Measurements from ENCODE around the gene RECQL5. TPM values are rescaled to one million over a fixed set of nuclear protein-coding genes. Genes with fewer than 3 reads are reported as not detected.
A peak's percentile ranks its signal among the peaks of the same experiment; 100 is the strongest.

The RECQL5 gene
- total RNA-seq, 1 experiment from 2014 or later, result 40.0 TPM

DNA sequence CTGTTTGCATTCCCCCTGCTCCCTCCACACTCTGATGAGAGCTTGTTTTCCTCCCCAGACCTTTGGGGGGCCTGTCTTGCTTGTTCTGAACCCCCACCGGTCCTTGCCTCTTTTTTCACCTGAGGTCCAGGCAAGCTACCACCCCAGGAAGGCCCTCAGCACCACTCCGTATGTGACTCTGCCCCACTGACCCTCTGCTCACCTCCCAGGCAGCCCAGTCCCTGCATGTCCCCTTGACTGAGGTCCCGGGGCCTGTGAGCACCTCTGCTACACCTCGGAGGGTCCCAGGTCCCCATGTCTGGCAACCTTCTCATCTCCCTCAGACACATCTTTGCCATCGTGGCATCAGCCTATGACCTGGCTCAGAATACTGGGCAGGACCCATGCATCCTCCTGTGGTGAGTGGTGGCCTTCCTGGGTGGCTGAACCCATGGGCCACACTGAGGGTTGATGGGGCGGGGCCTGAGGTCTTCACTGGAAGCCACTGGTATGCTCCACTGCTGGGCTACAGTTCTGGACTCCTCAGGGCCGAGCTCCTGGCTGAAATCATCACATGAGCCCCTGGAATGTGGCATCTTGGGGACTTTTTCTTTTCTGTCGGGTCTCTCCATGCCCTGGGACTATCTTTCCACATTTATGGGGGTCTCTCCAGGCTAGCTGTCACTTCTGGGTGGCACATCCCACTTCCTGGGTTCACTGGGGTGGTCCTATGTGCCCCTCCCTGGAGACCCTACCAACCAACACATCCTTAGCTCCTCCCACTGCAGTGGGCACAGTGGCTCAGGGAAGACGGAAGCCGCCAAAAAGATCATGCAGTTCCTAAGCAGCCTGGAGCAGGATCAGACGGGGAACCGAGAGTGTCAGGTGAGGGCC, 75.9 kb downstream of the RECQL5 start:
- Histone ChIP-seq H2AK5ac (ENCODE audit: insufficient read length, low read length) (no peak overlapping the region), H3K4me2 (ENCODE audit: insufficient read depth, insufficient read length, low read length) (no peak overlapping the region), H3K56ac (ENCODE audit: insufficient read length, low read depth, low read length) (no peak overlapping the region), H2BK15ac (ENCODE audit: low read depth, low read length) (no peak overlapping the region), H3K9ac (ENCODE audit: extremely low read depth, insufficient read length, low read length) (no peak overlapping the region), H3K9me3 (ENCODE audit: control insufficient read depth, low read depth, low read length) (no peaks in the 10 kb centered on the region), H3K79me1 (ENCODE audit: insufficient read depth, low read depth, low read length, poor library complexity, severe bottlenecking) (no peaks in the 10 kb centered on the region), H4K91ac (ENCODE audit: insufficient read length, low read depth, low read length) (no peak overlapping the region), H2AFZ (ENCODE audit: low read length) (no peak overlapping the region), H2BK20ac (ENCODE audit: low read depth, low read length, poor library complexity, severe bottlenecking) (no peak overlapping the region), H2BK5ac (ENCODE audit: insufficient read length, low read length) (no peak overlapping the region), H3K4ac (ENCODE audit: low read depth, low read length) (no peak overlapping the region), H2BK120ac (ENCODE audit: low read depth, low read length, poor library complexity, severe bottlenecking) (no peak overlapping the region), H2BK12ac (ENCODE audit: insufficient read length, low read depth, low read length) (no peak overlapping the region), H3T11ph (ENCODE audit: low read length) (no peak overlapping the region), H3K14ac (ENCODE audit: insufficient read depth, low read length) (no peak overlapping the region), H3K27ac (ENCODE audit: insufficient read length, low read depth, low read length) (no peak overlapping the region), H4K5ac (ENCODE audit: insufficient read length, low read depth, low read length) (no peak overlapping the region), H3K4me1 (ENCODE audit: insufficient read depth, low read length) (0 out of 2 replicates have a peak, but pooled peaks cover 3% of the 10 kb centered on the region), H3K23ac (ENCODE audit: insufficient read length, low read depth, low read length) (no peak overlapping the region), H3K18ac (ENCODE audit: insufficient read length, low read depth, low read length) (no peak overlapping the region), H4K8ac (replicated peaks; ENCODE audit: insufficient read length, low read depth, low read length) (no peak overlapping the region), H3K79me2 (ENCODE audit: insufficient read depth, low read length) (no peaks in the 10 kb centered on the region), H4K20me1 (ENCODE audit: control insufficient read depth, insufficient read depth, insufficient read length) (no peaks in the 10 kb centered on the region), H3K27me3 (ENCODE audit: insufficient read depth, low read length) (no peaks in the 10 kb centered on the region), H3K23me2 (ENCODE audit: insufficient read length, low read depth, low read length, poor library complexity, severe bottlenecking) (peaks cover 13% of the 10 kb centered on the region)
- peak; percentile 28 for DNase-seq
- peaks cover 4 to 5% of the 10 kb centered on the region in 2 experiments; a peak in 3 of 4 replicates for H3K4me1 Mint-ChIP-seq
- H3K9me3 Mint-ChIP-seq, result peaks cover 0 to 3% of the 10 kb centered on the region in 2 experiments; a peak in 2 of 5 replicates
- H3K4me3 Mint-ChIP-seq, result peak overlapping the region; percentile 18 to 25; a peak in 3 of 5 replicates
- peaks cover 2% of the 10 kb centered on the region; the same call in 1 of the 2 replicates for H3K27me3 Mint-ChIP-seq (ENCODE audit: low read depth)
- TF ChIP-seq, protein P1, sequence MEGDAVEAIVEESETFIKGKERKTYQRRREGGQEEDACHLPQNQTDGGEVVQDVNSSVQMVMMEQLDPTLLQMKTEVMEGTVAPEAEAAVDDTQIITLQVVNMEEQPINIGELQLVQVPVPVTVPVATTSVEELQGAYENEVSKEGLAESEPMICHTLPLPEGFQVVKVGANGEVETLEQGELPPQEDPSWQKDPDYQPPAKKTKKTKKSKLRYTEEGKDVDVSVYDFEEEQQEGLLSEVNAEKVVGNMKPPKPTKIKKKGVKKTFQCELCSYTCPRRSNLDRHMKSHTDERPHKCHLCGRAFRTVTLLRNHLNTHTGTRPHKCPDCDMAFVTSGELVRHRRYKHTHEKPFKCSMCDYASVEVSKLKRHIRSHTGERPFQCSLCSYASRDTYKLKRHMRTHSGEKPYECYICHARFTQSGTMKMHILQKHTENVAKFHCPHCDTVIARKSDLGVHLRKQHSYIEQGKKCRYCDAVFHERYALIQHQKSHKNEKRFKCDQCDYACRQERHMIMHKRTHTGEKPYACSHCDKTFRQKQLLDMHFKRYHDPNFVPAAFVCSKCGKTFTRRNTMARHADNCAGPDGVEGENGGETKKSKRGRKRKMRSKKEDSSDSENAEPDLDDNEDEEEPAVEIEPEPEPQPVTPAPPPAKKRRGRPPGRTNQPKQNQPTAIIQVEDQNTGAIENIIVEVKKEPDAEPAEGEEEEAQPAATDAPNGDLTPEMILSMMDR (conservative IDR thresholded peaks at IDR 0.05), result no peak
- peaks cover 0 to under 1% (median 0%) of the 10 kb centered on the region in 3 experiments; a peak in 3 of 7 replicates for H3K36me3 Mint-ChIP-seq (ENCODE audit: insufficient read depth in 1 of 3, low read depth in 3 of 3)
- H3K27ac Mint-ChIP-seq, result peak overlapping the region in 1 of 3 experiments; percentile 27; a peak in 1 of 7 replicates
- no CpG with 5 or more reads among the region's 12 CpGs for WGBS (ENCODE audit: extremely low coverage, insufficient read length, low lambda C conversion rate)

All from H9 (cell line).